ENCODE measurements around the gene TIFAB.

Gene TIFAB

GRCh38 chr5:135458356-135458755, 6.2 kb upstream of the TIFAB start:
- no peaks in the 10 kb centered on the region for H3K9me3 Mint-ChIP-seq
- intact Hi-C loops (cut with micrococcal nuclease), result no loop called here
- peaks cover 66% of the 10 kb centered on the region for H3K4me1 Mint-ChIP-seq (ENCODE audit: low read depth)
- no peaks in the 10 kb centered on the region for H3K36me3 Mint-ChIP-seq (ENCODE audit: low read depth)
- H3K27me3 Mint-ChIP-seq, result peaks cover 7% of the 10 kb centered on the region
- H3K4me3 Mint-ChIP-seq, result no peak overlapping the region
- H3K27ac Mint-ChIP-seq, result no peak overlapping the region

- no peaks in the 10 kb centered on the region for H3K9me3 Mint-ChIP-seq
- H3K36me3 Mint-ChIP-seq (ENCODE audit: low read depth), result no peaks in the 10 kb centered on the region
- intact Hi-C loops (cut with micrococcal nuclease), result loop anchor here (2.0 kb wide), 1 partner anchor 65 kb away; no protein-coding TSS in a partner anchor
- peaks cover 74% of the 10 kb centered on the region for H3K4me1 Mint-ChIP-seq (ENCODE audit: low read depth)
- peak overlapping the region; percentile 92 for H3K27ac Mint-ChIP-seq
- no peak overlapping the region for H3K4me3 Mint-ChIP-seq
- H3K27me3 Mint-ChIP-seq, result peaks cover 3% of the 10 kb centered on the region
Observed at GRCh38 chr5:135457424-135458071, 5.4 kb upstream of the TIFAB start.

- intact Hi-C loops (cut with micrococcal nuclease), result loop anchor here (1.0 to 2.0 kb wide), 2 partner anchors 22 to 64 kb away; no protein-coding TSS in a partner anchor
- peak overlapping the region; percentile 34 for H3K4me3 Mint-ChIP-seq
- H3K27ac Mint-ChIP-seq, result peak overlapping the region; percentile 92
- H3K4me1 Mint-ChIP-seq (ENCODE audit: low read depth), result peaks cover 85% of the 10 kb centered on the region
- no peaks in the 10 kb centered on the region for H3K36me3 Mint-ChIP-seq (ENCODE audit: low read depth)
- no peaks in the 10 kb centered on the region for H3K9me3 Mint-ChIP-seq
- H3K27me3 Mint-ChIP-seq, result peaks cover 3% of the 10 kb centered on the region
Observed at GRCh38 chr5:135456238-135457099, 4.3 kb upstream of the TIFAB start.

- Mint-ChIP-seq H3K36me3 (ENCODE audit: low read depth) (peaks cover 3% of the 10 kb centered on the region), H3K27me3 (peaks cover 3% of the 10 kb centered on the region), H3K4me1 (ENCODE audit: low read depth) (peaks cover 86% of the 10 kb centered on the region), H3K9me3 (no peaks in the 10 kb centered on the region), H3K4me3 (no peak overlapping the region), H3K27ac (peak overlapping the region; percentile 92)
- intact Hi-C loops (cut with micrococcal nuclease), result loop anchor here (1.0 to 2.0 kb wide), 2 partner anchors 22 to 63 kb away; no protein-coding TSS in a partner anchor
Observed at GRCh38 chr5:135455876-135456237, 3.7 kb upstream of the TIFAB start.

- Mint-ChIP-seq H3K27ac (peak overlapping the region; percentile 92), H3K27me3 (no peaks in the 10 kb centered on the region), H3K36me3 (ENCODE audit: low read depth) (peaks cover 12% of the 10 kb centered on the region), H3K4me1 (ENCODE audit: low read depth) (peaks cover 86% of the 10 kb centered on the region), H3K9me3 (no peaks in the 10 kb centered on the region), H3K4me3 (no peak overlapping the region)
- intact Hi-C loops (cut with micrococcal nuclease), result no loop called here
Observed at GRCh38 chr5:135454946-135455345, 2.8 kb upstream of the TIFAB start.

- no peak overlapping the region for H3K27ac Mint-ChIP-seq
- H3K4me3 Mint-ChIP-seq, result no peak overlapping the region
- no peaks in the 10 kb centered on the region for H3K9me3 Mint-ChIP-seq
- intact Hi-C loops (cut with micrococcal nuclease), result no loop called here
- no peaks in the 10 kb centered on the region for H3K27me3 Mint-ChIP-seq
- peaks cover 26% of the 10 kb centered on the region for H3K36me3 Mint-ChIP-seq (ENCODE audit: low read depth)
- H3K4me1 Mint-ChIP-seq (ENCODE audit: low read depth), result peaks cover 89% of the 10 kb centered on the region
Observed at GRCh38 chr5:135453613-135454012, 1.5 kb upstream of the TIFAB start.

- Mint-ChIP-seq H3K4me3 (peak overlapping the region; percentile 82), H3K27me3 (no peaks in the 10 kb centered on the region), H3K27ac (peak overlapping the region; percentile 85), H3K36me3 (ENCODE audit: low read depth) (peaks cover 44% of the 10 kb centered on the region), H3K4me1 (ENCODE audit: low read depth) (peaks cover 90% of the 10 kb centered on the region), H3K9me3 (no peaks in the 10 kb centered on the region)
- intact Hi-C loops (cut with micrococcal nuclease), result no loop called here
Observed at GRCh38 chr5:135451581-135452320, 400 bp downstream of the TIFAB start.

GRCh38 chr5:135450952-135451351, 1.2 kb downstream of the TIFAB start:
- Mint-ChIP-seq H3K36me3 (ENCODE audit: low read depth) (peaks cover 52% of the 10 kb centered on the region), H3K4me1 (ENCODE audit: low read depth) (peaks cover 90% of the 10 kb centered on the region), H3K4me3 (peak overlapping the region; percentile 82), H3K9me3 (no peaks in the 10 kb centered on the region), H3K27ac (peak overlapping the region; percentile 85), H3K27me3 (no peaks in the 10 kb centered on the region)
- intact Hi-C loops (cut with micrococcal nuclease), result no loop called here

GRCh38 chr5:135450336-135450735, 1.8 kb downstream of the TIFAB start:
- H3K36me3 Mint-ChIP-seq (ENCODE audit: low read depth), result peaks cover 59% of the 10 kb centered on the region
- intact Hi-C loops (cut with micrococcal nuclease), result no loop called here
- peak overlapping the region; percentile 82 for H3K4me3 Mint-ChIP-seq
- peaks cover 90% of the 10 kb centered on the region for H3K4me1 Mint-ChIP-seq (ENCODE audit: low read depth)
- H3K9me3 Mint-ChIP-seq, result no peaks in the 10 kb centered on the region
- H3K27ac Mint-ChIP-seq, result peak overlapping the region; percentile 85
- no peaks in the 10 kb centered on the region for H3K27me3 Mint-ChIP-seq

GRCh38 chr5:135449644-135450043, 2.5 kb downstream of the TIFAB start:
- Mint-ChIP-seq H3K9me3 (no peaks in the 10 kb centered on the region), H3K27ac (peak overlapping the region; percentile 85)
- intact Hi-C loops (cut with micrococcal nuclease), result no loop called here

GRCh38 chr5:135448791-135449507, 3.2 kb downstream of the TIFAB start:
- H3K9me3 Mint-ChIP-seq, result no peaks in the 10 kb centered on the region
- H3K27me3 Mint-ChIP-seq, result no peaks in the 10 kb centered on the region
- H3K4me1 Mint-ChIP-seq (ENCODE audit: low read depth), result peaks cover 95% of the 10 kb centered on the region
- peak overlapping the region; percentile 85 for H3K27ac Mint-ChIP-seq
- peak overlapping the region; percentile 82 for H3K4me3 Mint-ChIP-seq
- peaks cover 65% of the 10 kb centered on the region for H3K36me3 Mint-ChIP-seq (ENCODE audit: low read depth)
- intact Hi-C loops (cut with micrococcal nuclease), result no loop called here

More at GRCh38 chr5:135449644-135450043, 2.5 kb downstream of the TIFAB start:
- Mint-ChIP-seq H3K36me3 (ENCODE audit: low read depth) (peaks cover 59% of the 10 kb centered on the region), H3K4me3 (peak overlapping the region; percentile 82), H3K27me3 (no peaks in the 10 kb centered on the region), H3K4me1 (ENCODE audit: low read depth) (peaks cover 90% of the 10 kb centered on the region)

- Mint-ChIP-seq H3K4me1 (ENCODE audit: low read depth) (peaks cover 97% of the 10 kb centered on the region), H3K27me3 (no peaks in the 10 kb centered on the region), H3K36me3 (ENCODE audit: low read depth) (peaks cover 65% of the 10 kb centered on the region), H3K27ac (peak overlapping the region; percentile 85), H3K9me3 (no peaks in the 10 kb centered on the region), H3K4me3 (peak overlapping the region; percentile 82)
- intact Hi-C loops (cut with micrococcal nuclease), result no loop called here
Observed at GRCh38 chr5:135448071-135448739, 3.9 kb downstream of the TIFAB start.

Measured in dendritic cell treated with granulocyte-macrophage colony-stimulating factor and Interleukin-4, amounts not matched to agents 40 ng/mL and 50 ng/mL, for 4 days (primary cell).